Epithelial cell of proximal tubule (primary cell): Measurements from ENCODE around the gene CTSS. TPM values are rescaled to one million over a fixed set of nuclear protein-coding genes. Genes with fewer than 3 reads are reported as not detected.
A peak's percentile ranks its signal among the peaks of the same experiment; 100 is the strongest.

Experiments used
- DNase-seq: peaks from one replicate; pipeline ENCODE4 v3.0.0-alpha.2; 2011; ENCODE audit warnings: low read depth
- H3K4me3 ChIP-seq: 2 replicates; pipeline ENCODE4 v1.5.1; 2011; ENCODE audit warnings: low read depth, mild to moderate bottlenecking, low read length
- total RNA-seq: library from RNA; depleted of rRNA; stranded (reverse); fragments of >200 nt; gene quantifications from 2 replicates; pipeline ENCODE4 v1.2.3, GENCODE V29; 2015
- TF ChIP-seq, protein P1 (sequence below): conservative IDR thresholded peaks from 2 replicates; pipeline ENCODE4 v1.5.1; 2012; ENCODE audit warnings: low read depth, mild to moderate bottlenecking, low read length

CTSS gene
- 4.4 and 21.3 TPM in 2 replicates for total RNA-seq

DNA sequence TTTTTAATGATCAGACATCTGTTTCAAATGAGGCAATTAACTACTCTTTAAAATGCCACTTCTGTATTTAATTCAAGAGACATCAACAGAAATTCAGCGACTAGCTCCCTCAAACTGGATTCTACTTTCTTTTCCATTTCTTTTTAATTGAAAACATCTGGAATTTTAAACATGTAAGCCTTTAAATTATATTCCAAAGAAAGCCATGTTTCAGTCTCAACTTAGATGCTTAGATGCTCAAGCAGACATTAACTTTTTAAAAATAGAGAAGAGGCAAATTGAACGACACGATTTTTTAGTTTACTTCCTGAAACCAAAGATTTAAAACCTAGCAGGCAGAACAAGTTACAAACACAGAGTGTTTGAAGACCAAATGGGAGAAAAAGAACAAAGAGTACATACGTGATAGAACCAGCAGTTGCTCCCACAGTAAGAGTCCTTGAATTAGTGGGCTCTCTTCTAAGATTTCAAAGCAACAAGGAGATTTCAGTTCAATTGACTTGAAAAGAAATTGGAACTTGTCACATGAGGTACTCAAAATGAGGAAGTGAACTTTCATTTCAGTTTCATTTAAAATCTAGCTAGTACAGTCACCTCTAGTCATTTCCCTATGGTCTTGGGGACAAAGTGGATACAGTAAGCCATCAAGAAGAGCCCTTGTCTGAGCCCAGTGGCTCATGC is at the start of gene CTSS:
Gene CTSS, minus strand, starts transcription at position 483 of the 681 bp plus-strand sequence. CDS start 1,015 bp downstream, outside the sequence.
- peak within 1 kb of the TSS; percentile 34 for H3K4me3 ChIP-seq
- peak; percentile 10 for DNase-seq
- TF ChIP-seq, protein P1, sequence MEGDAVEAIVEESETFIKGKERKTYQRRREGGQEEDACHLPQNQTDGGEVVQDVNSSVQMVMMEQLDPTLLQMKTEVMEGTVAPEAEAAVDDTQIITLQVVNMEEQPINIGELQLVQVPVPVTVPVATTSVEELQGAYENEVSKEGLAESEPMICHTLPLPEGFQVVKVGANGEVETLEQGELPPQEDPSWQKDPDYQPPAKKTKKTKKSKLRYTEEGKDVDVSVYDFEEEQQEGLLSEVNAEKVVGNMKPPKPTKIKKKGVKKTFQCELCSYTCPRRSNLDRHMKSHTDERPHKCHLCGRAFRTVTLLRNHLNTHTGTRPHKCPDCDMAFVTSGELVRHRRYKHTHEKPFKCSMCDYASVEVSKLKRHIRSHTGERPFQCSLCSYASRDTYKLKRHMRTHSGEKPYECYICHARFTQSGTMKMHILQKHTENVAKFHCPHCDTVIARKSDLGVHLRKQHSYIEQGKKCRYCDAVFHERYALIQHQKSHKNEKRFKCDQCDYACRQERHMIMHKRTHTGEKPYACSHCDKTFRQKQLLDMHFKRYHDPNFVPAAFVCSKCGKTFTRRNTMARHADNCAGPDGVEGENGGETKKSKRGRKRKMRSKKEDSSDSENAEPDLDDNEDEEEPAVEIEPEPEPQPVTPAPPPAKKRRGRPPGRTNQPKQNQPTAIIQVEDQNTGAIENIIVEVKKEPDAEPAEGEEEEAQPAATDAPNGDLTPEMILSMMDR, result no peak

DNA sequence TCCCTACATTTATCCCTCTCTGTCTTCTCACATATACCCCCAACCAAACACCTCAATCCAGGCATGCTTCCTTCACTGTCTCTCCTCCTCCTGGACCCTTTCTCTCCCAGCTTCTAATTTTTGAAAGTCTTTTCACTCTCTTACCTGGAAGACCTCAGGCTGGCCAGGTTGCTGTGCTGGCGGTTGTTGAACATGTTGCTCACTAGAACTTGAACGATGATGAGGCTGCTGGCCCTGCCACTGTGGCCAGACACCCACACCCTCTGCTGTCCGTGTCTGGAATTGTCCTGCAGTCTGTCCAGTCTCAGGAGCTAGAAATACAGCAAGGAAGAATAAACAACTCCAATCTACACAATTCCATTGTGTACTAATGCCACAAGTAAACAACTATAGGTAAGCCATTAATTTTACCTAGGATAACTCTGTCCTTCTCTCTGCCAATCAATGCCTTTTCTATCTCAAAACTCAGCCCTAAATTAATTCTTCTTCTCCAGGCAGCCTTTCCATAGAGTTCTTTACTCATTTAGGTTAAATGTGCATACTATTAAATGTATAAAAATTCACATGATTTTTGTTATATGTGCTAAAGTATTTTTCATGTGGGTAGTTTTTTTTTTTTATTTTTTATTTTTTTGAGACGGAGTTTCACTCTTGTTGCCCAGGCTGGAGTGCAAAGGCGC is 47.6 kb upstream of the CTSS start:
- DNase-seq, result no peak
- TF ChIP-seq, protein P1, result peak; percentile 87
- H3K4me3 ChIP-seq, result no peak overlapping the region

GRCh38 chr1:150810958-150811659 is 45.5 kb upstream of the CTSS start:
- H3K4me3 ChIP-seq, result no peak overlapping the region
- TF ChIP-seq, protein P1, result no peak
- DNase-seq, result no peak

DNA sequence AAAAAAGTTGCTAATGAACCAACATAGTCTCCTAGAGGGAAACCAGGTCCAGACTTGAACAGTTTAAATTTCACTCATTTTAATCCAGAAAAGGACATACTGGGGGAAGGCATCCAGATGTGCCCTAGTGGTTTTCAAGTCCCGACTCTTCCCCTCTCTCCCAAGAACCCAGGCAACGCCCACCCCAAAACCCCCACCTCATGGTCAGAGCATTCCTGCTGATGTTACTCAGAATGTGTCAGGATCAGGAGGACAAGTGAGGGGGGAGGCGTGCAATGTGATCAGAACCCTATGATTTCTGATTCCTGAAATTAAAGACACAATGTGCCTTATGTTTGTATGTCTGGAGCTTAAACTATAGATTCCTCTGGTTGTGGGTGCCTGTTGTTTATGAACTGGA is 44.1 kb upstream of the CTSS start:
- H3K4me3 ChIP-seq, result no peak overlapping the region
- DNase-seq, result no peak
- TF ChIP-seq, protein P1, result no peak

DNA sequence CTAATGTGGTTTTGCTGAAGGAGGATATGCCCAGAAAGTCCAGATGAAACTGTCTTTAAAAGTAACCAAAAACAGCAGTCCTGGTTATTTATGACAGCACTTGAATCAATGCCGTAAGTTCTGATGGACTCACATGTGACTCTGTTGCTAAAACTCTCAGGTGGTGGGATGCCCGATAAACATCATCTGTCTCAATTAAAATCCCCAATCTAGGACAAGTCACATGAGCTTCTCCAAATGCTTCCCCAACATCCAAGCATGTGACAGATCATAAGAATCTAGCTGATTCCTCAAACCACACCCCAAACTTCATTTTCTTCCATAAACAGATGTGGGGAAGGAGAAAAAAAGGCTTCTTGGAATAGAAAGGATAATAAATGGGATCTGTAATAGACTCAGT is 43.3 kb upstream of the CTSS start:
- no peak for DNase-seq
- TF ChIP-seq, protein P1, result no peak
- no peak overlapping the region for H3K4me3 ChIP-seq

- TF ChIP-seq, protein P1, result no peak
- DNase-seq, result no peak
- no peak within 1 kb of the TSS for H3K4me3 ChIP-seq
These were observed 42.5 kb upstream of the CTSS start, which contains the start of gene CTSK for GRCh38 chr1:150808121-150808520. Gene CTSK, minus strand, starts transcription at chr1:150808260. Its CDS starts 1,455 bp downstream, at chr1:150806805.
